HG02943 (cell line): Measurements from ENCODE around the gene SLC39A7.

Experiments
- ATAC-seq: cut with Tn5 transposase; IDR thresholded peaks from one replicate; pipeline ENCODE4 v1.9.1; 2021; ENCODE audit warnings: mild to moderate bottlenecking, low read depth, moderate library complexity; ENCODE audit not compliant: unreplicated experiment

SLC39A7 gene

DNA sequence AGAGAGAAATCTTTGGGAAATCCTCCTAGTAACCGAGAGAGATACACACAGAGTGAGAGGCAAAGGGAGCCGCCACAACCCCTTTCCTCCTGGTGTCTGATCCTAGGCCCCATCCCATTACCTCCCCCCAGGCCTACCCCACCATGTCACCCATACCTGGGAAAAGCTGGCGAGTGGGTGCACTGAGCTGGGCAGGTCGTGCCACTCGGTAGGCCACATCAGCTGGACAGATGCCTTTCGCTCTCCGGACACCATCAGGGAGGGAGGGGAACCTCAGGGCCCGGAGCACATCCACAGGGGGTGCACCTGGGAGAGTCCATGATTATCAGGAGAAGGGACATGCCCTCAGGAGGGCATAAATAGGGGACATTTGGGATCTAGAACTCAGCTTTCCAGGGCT is 11.5 kb upstream of the SLC39A7 start:
- ATAC-seq = no peak

DNA sequence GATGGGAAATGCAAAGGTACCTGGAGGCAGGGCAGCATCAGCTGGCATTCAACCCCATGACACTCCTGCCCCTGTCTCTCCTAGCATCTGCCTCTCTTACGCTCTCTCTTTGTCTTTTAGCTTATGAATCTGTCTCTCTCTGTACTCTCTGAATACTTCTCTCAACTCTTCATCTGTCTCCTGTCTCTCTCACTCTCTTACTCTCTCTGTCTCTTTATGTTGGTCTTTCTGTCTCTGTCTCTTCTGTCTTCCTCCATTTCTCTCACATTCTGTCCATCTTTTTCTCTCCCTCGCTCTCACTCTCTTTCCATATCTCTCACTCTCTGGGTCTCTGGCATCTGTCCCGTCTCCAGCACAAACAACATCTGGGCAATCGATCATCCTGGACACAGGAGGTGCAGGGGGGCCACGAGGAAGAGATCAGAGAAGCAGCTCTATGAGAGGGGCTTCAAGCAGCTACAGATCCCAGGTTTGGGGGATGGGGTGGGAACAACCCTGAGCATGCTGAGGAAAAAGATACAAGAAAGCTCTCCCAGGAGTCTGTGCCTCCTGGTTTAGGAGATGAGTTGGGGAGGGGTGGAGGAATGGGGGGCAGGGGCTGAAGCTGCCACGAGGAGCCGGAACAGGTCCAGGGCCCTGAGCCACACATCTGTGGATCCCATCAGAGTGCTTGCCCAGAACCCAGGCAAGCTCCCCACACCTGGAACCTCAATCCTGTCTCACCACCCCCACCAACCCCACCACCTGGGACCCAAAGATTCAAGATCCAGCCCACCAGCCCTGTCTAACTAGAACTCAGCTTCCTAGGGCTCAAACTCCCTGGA is 10.8 kb upstream of the SLC39A7 start:
- ATAC-seq = no peak

GRCh38 chr6:33190504-33191107 is 10.1 kb upstream of the SLC39A7 start:
- ATAC-seq = no peak

DNA sequence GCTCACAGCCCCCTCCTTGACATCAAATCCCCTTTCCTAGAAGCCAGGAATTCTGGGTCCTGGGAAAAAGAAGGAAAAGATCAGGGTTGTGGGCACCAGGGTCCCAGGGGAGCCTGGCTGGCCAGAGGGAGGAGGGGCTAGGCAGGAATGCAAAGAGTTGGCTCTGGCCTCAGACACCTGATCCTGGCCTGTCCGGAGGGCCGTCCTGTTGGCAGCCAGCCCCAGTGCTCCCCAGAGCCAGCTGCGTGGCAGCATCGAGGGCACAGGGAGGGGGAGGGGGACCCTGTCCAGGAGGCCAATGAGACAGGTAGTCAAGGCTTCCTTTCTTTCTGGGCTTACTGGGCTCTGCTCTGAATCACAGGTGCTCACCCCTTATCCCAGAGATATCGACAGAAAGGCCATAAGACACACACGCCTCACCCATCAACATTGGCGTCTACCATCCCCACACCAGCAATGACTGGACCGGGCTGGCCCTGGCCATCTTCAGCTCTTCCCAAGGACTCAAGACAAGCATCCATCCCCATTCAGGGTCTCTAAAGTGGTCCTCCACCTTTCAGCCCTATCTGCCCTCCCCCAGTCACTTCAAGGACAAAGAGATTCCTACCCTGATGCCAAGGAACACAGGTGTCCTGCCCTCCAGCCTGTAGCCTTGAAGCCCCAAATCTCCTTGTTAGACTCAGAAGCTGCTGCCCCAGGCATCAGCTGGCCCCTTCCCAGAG is 9.1 kb upstream of the SLC39A7 start:
- ATAC-seq = no peak

- ATAC-seq = no peak
Observed at GRCh38 chr6:33192105-33192646, 8.5 kb upstream of the SLC39A7 start, which contains the start of gene COL11A2. Gene COL11A2, minus strand, starts transcription at chr6:33192467. Its CDS starts 227 bp downstream, at chr6:33192240.

GRCh38 chr6:33192671-33193602 is 7.7 kb upstream of the SLC39A7 start:
- no peak for ATAC-seq

GRCh38 chr6:33193619-33194018 is 7.0 kb upstream of the SLC39A7 start:
- no peak for ATAC-seq

DNA sequence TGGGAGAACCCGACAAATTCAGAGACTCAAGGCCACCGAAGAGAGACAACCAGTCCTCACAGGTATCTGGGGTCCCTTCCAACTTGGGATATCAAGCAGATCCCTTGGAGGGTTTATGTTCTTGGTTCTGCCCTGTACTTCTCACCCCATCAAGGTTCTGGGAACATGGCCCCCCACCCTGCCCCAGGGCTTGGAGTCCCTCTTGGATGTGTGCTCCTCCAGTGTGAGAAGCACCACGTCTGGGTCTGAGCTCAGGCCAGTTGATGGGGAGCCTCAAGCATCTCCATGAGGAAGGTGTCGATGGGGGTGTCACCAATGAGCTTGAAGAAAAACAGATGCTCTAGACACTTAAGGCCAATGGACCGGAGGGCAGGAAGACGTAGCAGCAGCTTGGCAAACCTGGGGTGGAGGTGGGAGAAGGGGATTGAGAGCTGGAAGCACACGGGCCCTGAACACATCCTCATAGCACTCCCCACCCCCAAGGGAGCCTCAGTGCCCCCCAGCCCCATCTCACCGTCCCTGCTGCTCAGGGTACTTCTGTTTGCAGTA is 6.2 kb upstream of the SLC39A7 start:
- no peak for ATAC-seq

- ATAC-seq = no peak
Observed at GRCh38 chr6:33195304-33196165, 5.1 kb upstream of the SLC39A7 start.

DNA sequence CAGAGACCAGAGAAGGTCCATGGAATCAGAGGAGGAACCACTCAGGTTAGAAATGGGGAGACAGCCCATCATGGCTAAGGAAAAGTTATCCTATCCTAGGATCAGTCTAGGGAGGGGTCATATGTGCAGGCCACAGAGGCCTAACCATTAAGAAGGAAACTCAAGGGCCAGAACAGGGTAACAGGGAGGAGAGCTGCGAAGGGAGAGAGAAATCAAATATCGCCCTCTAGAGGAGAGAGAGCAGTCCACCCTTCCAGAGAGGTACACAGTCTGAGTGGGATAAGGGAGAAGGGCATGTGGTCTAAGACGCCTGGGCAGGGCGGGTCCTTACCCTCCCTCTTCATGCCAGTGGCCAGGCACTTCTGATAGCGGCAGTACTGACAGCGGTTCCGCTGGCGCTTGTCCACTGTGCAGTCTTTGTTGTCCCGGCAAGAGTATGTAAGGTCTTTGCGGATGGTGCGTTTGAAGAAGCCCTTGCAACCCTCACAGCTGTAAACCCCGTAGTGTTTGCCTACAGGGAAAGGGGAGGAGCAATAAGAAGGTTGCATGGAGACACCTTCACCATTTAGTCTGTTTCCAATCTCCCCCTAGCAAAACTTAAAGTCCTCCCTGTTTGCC is 3.1 kb upstream of the SLC39A7 start:
- ATAC-seq = no peak

- no peak for ATAC-seq
Observed at GRCh38 chr6:33198159-33198852, 2.4 kb upstream of the SLC39A7 start.

GRCh38 chr6:33198853-33199436 is 1.7 kb upstream of the SLC39A7 start:
- no peak for ATAC-seq

GRCh38 chr6:33199687-33200218 is 914 bp upstream of the SLC39A7 start:
- ATAC-seq = peak; percentile 16

DNA sequence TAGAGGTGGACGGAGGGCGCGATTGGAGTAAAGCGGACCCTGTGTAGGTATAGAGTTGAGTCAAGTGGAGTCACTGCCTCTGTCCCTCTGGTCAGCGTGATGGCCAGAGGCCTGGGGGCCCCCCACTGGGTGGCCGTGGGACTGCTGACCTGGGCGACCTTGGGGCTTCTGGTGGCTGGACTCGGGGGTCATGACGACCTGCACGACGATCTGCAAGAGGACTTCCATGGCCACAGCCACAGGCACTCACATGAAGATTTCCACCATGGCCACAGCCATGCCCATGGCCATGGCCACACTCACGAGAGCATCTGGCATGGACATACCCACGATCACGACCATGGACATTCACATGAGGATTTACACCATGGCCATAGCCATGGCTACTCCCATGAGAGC is 479 bp downstream of the SLC39A7 start:
- no peak for ATAC-seq

DNA sequence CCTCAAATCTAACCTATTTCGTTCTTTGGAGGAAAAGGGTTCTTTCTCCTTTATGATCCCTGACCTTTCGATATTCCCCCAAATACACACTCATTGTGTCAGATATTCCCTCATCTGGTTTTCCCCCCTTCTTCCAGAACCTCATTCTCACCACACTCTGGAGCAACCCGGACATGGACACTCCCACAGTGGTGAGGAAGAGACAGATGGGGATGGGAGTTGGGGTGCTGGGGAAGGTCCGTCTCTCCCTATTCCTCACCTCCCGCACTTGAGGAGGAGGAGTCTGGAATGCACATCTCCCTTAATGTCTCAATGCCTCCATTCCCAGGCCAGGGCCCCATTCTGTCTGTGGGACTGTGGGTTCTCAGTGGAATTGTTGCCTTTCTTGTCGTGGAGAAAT is 1.3 kb downstream of the SLC39A7 start:
- no peak for ATAC-seq

DNA sequence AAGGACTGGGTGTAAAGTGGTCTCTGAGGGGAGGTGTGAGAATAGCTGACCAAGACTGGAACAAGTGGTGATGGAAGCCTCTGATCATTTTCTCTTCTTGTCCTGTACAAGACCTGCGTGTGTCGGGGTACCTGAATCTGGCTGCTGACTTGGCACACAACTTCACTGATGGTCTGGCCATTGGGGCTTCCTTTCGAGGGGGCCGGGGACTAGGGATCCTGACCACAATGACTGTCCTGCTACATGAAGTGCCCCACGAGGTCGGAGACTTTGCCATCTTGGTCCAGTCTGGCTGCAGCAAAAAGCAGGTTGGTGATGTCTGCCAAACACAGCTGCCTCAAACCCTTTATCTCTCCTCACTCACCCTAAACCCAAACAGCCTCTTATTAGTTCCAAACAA is 2.1 kb downstream of the SLC39A7 start:
- no peak for ATAC-seq

GRCh38 chr6:33203443-33204164 is 2.9 kb downstream of the SLC39A7 start:
- ATAC-seq = no peak
